Activated T-helper 2 cell treated with anti-CD3 and anti-CD28 coated beads, Interferon-gamma antibody, Interleukin-2, Interleukin-4, amounts not matched to agents 10 μg/mL and 5 μg/mL and 100 μg/mL, durations not matched to agents 14 hours and 24 hours and 36 hours (primary cell): ENCODE data around the gene TRIP13. TPM values are rescaled to one million over a fixed set of nuclear protein-coding genes. Genes with fewer than 3 reads are reported as not detected.
A peak's percentile ranks its signal among the peaks of the same experiment; 100 is the strongest.

Experiments
- DNase-seq: peaks from one replicate; pipeline ENCODE4 v3.0.0; 2021; ENCODE audit warnings: low spot score
- H3K27ac Mint-ChIP-seq: one replicate; pipeline ENCODE4 v1.8.0; 2021; ENCODE audit warnings: mixed read lengths
- H3K27me3 Mint-ChIP-seq: one replicate; pipeline ENCODE4 v1.8.0; 2021; ENCODE audit warnings: low read depth, mixed read lengths
- H3K36me3 Mint-ChIP-seq: one replicate; pipeline ENCODE4 v1.8.0; 2021; ENCODE audit warnings: low read depth, mixed read lengths
- H3K4me1 Mint-ChIP-seq: one replicate; pipeline ENCODE4 v1.8.0; 2021; ENCODE audit warnings: low read depth, mixed read lengths
- H3K4me3 Mint-ChIP-seq: one replicate; pipeline ENCODE4 v1.8.0; 2021; ENCODE audit warnings: low read depth, mild to moderate bottlenecking, moderate library complexity, mixed read lengths
- H3K9me3 Mint-ChIP-seq: one replicate; pipeline ENCODE4 v1.8.0; 2021; ENCODE audit warnings: mixed read lengths
- intact Hi-C: fragments of 100-400 bp; cut with micrococcal nuclease; formaldehyde crosslinking; loops from one replicate; pipeline ENCODE4 v1.15.1; 2023
- total RNA-seq: library from RNA; stranded (reverse); gene quantifications from 2 replicates; pipeline ENCODE4 v1.2.3, GENCODE V29; 2022

TRIP13 gene
- total RNA-seq, 1 donor from 2014 or later: 37.6 TPM

DNA sequence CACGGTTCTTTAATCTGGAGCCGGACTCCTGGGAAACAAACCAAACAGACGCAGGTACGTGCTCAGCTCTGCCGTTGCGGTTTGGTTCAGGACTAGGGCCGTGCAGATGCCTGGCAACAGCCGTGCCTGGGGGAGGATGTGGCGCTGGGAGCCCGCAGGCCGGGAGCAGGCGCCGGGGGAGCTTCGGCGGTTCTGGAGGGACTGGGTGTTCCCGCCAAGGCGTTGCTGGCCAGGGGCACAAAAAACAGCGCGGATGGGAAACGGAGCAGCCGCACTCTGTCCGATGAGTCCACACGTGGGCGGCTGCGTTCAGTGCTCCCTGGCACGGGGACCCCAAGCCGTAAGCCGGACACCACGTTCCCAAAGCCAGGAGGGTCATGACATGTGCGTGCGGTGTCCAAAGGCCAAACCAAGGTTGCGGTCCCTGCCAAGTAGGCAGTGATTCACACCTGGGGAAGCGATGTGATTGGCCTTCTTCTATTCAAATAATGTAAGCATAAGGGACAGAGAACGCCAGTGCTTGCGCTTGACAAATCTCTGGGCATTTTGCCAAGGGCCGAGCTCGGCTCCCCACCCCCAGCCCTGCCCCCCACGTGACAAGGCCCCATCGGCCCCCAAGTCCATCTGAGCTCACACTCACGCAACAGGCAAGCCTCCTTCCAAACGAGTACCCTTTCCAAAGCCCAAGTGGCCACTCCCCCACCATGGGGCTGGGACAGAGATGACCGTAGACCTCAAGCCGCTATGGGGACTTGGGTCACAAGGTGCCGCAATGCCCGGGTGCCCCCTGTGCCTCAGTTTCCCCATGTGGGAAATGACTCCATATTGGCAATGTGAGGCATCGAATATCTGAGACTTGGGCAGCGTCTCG lies 66.3 kb downstream of the TRIP13 start:
- intact Hi-C loops: no loop called here

DNA sequence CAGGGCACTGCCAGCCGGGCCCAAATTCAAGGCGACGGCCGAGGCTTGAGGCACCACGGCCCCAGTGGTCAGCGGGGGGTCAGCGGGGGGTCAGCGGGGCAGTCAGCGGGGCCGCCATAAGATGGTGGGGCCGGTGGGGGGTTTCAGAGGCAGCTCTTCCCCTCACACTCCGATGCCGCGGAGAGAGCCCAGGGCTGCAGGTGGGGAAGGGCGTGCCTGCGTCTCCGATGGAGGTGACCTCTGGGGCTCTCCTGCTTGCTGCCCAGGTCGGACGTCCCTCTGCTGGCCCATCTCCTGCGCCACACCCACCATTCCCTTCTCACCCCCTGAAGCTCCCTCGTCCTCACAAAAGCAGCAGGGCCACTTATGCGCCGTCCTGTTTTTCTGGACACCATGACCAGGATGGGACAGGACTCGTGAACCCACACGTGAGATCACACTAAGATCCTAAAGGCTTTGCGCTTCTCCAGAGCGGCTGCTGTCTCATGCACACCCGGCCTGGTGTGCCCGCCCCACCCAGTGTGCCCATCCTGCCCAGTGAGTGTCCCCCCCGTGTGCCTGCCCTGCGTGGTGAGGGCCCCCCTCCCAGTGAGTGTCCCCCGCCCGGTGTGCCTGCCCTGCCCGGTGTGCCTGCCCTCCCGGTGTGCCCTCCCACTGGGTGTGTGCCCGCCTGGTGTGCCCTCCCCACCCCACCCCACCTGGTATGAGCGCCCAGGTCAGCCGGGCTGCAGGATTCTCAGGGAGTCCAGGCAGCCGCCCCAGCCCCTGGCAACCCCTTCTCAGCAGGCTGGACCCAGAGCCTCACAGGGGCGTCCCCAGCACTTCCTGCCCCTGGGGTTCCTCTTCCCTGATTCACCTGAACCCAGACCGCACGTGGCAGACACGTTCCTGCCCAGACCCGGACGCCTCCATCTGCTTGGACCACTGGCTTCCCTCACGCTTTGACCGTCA lies 67.2 kb downstream of the TRIP13 start:
- peak overlapping the region; percentile 26 for H3K27ac Mint-ChIP-seq
- H3K27me3 Mint-ChIP-seq: peaks cover 4% of the 10 kb centered on the region
- no peaks in the 10 kb centered on the region for H3K9me3 Mint-ChIP-seq
- DNase-seq: no peak
- H3K4me1 Mint-ChIP-seq: peaks cover 64% of the 10 kb centered on the region
- peak overlapping the region; percentile 1 for H3K4me3 Mint-ChIP-seq
- no peaks in the 10 kb centered on the region for H3K36me3 Mint-ChIP-seq
- intact Hi-C loops: no loop called here

More for the DNA sequence above, 66.3 kb downstream of the TRIP13 start:
- Mint-ChIP-seq H3K4me3 (no peak overlapping the region), H3K27ac (no peak overlapping the region), H3K27me3 (peaks cover 4% of the 10 kb centered on the region), H3K9me3 (no peaks in the 10 kb centered on the region), H3K4me1 (peaks cover 56% of the 10 kb centered on the region), H3K36me3 (no peaks in the 10 kb centered on the region)
- no peak for DNase-seq

- no peaks in the 10 kb centered on the region for H3K9me3 Mint-ChIP-seq
- intact Hi-C loops: no loop called here
- no peaks in the 10 kb centered on the region for H3K27me3 Mint-ChIP-seq
- no peak for DNase-seq
- H3K27ac Mint-ChIP-seq: peak overlapping the region; percentile 26
- H3K4me1 Mint-ChIP-seq: peaks cover 65% of the 10 kb centered on the region
- peak overlapping the region; percentile 1 for H3K4me3 Mint-ChIP-seq
- no peaks in the 10 kb centered on the region for H3K36me3 Mint-ChIP-seq
Measured at GRCh38 chr5:960551-960950, 67.9 kb downstream of the TRIP13 start.

DNA sequence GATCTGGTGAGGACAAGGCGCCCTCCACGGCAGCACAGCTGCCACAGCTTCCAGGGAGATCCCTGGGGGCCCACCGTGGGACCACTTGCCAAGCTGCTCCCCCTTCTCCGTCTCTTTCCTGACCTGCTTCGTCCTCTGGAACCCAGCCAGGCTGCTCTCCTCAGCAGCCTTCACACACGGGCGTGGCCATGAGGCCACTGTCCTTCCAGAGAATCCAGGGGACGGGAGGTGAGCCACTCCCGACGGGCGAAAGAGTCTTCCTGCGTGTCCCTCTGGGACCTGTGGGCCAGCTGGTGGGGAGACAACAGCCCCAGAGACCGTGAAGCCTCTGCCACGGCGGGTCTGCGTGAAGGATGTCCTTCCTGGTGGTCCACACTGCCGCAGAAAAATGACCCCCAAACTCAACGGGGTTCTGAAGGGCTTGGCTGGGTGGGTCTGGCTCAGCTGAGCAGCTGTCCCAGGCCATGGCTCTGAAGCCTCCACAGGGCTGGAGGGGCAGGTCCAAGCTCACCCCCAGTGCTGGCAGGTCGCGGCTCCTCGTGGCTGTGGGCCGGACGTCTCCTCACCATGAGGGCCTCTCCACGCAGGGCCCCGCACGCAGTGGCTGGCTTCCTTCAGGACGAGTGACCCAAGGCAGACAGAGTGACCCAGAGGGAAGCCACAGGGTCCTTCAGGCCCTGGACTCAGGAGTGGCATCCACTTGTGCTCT lies 68.5 kb downstream of the TRIP13 start:
- no peak for DNase-seq
- intact Hi-C loops: no loop called here
- Mint-ChIP-seq H3K4me3 (no peak overlapping the region), H3K36me3 (peaks cover 5% of the 10 kb centered on the region), H3K4me1 (peaks cover 65% of the 10 kb centered on the region), H3K27ac (peak overlapping the region; percentile 12), H3K27me3 (no peaks in the 10 kb centered on the region), H3K9me3 (no peaks in the 10 kb centered on the region)

DNA sequence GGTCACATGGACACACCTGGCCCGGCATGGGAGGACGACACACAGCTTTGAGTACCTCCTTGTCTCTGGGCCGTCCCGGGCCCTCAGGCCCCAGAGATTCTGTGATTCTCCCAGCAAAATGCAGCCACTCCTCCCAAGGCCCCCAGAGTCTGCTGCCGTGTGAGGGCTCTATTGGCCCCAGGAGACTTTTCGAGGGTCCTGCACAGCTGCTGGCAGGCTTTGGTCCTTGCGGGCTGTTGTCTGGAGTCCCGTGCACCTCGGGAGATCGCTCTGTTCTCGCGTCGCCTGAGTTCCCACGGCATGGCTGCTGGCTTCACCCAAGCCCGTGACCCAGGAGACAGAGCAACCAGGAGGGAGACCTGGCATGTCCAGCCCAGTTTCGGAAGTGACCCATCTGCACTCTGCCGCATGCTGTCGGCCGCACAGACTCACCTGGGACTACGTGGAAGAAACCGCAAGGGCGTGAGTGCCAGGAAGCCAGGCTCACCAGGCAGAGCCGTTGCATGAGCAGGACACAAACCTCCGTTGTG lies 69.1 kb downstream of the TRIP13 start:
- Mint-ChIP-seq H3K9me3 (peaks cover 1% of the 10 kb centered on the region), H3K36me3 (peaks cover 8% of the 10 kb centered on the region), H3K27me3 (no peaks in the 10 kb centered on the region), H3K4me1 (peaks cover 62% of the 10 kb centered on the region), H3K4me3 (no peak overlapping the region), H3K27ac (peak overlapping the region; percentile 35)
- intact Hi-C loops: no loop called here
- no peak for DNase-seq

GRCh38 chr5:962386-962785 lies 69.7 kb downstream of the TRIP13 start:
- Mint-ChIP-seq H3K4me1 (peaks cover 58% of the 10 kb centered on the region), H3K27ac (peak overlapping the region; percentile 97)

GRCh38 chr5:962801-963200 lies 70.1 kb downstream of the TRIP13 start:
- Mint-ChIP-seq H3K4me1 (peaks cover 54% of the 10 kb centered on the region), H3K27me3 (peaks cover 1% of the 10 kb centered on the region), H3K27ac (peak overlapping the region; percentile 97), H3K36me3 (peaks cover 17% of the 10 kb centered on the region), H3K9me3 (peaks cover 4% of the 10 kb centered on the region), H3K4me3 (no peak overlapping the region)
- intact Hi-C loops: no loop called here
- DNase-seq: no peak

More at GRCh38 chr5:962386-962785, 69.7 kb downstream of the TRIP13 start:
- DNase-seq: no peak
- intact Hi-C loops: no loop called here
- no peaks in the 10 kb centered on the region for H3K27me3 Mint-ChIP-seq
- H3K4me3 Mint-ChIP-seq: no peak overlapping the region
- H3K36me3 Mint-ChIP-seq: peaks cover 13% of the 10 kb centered on the region
- peaks cover 4% of the 10 kb centered on the region for H3K9me3 Mint-ChIP-seq

DNA sequence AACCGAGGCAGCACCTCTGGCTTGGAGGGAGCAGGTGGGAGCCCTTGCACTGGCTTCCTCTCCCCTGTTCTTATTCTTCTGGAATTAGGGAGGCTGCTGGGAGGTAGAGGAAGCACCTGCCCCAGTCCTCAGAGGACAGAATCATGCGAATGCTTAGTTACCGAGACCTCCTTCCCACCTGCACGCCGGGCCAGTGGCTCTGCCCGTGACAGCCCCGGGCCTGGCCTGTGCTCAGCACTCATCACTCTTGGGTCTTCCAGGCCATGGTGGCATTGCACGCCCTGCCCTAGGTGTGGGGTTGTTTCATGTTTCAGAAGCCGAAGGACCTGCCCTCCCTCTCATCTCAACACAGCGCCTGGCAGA lies 70.6 kb downstream of the TRIP13 start:
- peak overlapping the region; percentile 75 for H3K4me3 Mint-ChIP-seq
- H3K9me3 Mint-ChIP-seq: peaks cover 6% of the 10 kb centered on the region
- peaks cover 1% of the 10 kb centered on the region for H3K27me3 Mint-ChIP-seq
- intact Hi-C loops: no loop called here
- no peak for DNase-seq
- H3K4me1 Mint-ChIP-seq: peaks cover 52% of the 10 kb centered on the region
- H3K27ac Mint-ChIP-seq: peak overlapping the region; percentile 97
- peaks cover 21% of the 10 kb centered on the region for H3K36me3 Mint-ChIP-seq

- Mint-ChIP-seq H3K36me3 (peaks cover 26% of the 10 kb centered on the region), H3K27me3 (peaks cover 1% of the 10 kb centered on the region), H3K27ac (peak overlapping the region; percentile 97), H3K9me3 (peaks cover 12% of the 10 kb centered on the region), H3K4me1 (peaks cover 57% of the 10 kb centered on the region), H3K4me3 (peak overlapping the region; percentile 75)
- intact Hi-C loops: loop anchor here (2.0 kb wide), 1 partner anchor 47 kb away; no protein-coding TSS in a partner anchor
- peak; percentile 82 for DNase-seq
Measured at GRCh38 chr5:963673-964531, 71.2 kb downstream of the TRIP13 start.

GRCh38 chr5:964821-965220 lies 72.1 kb downstream of the TRIP13 start:
- Mint-ChIP-seq H3K9me3 (peaks cover 21% of the 10 kb centered on the region), H3K4me3 (peak overlapping the region; percentile 75), H3K27ac (peak overlapping the region; percentile 97), H3K4me1 (peaks cover 65% of the 10 kb centered on the region), H3K27me3 (peaks cover 8% of the 10 kb centered on the region), H3K36me3 (peaks cover 35% of the 10 kb centered on the region)
- DNase-seq: no peak
- intact Hi-C loops: loop anchor here (2.0 kb wide), 1 partner anchor 46 kb away; no protein-coding TSS in a partner anchor

DNA sequence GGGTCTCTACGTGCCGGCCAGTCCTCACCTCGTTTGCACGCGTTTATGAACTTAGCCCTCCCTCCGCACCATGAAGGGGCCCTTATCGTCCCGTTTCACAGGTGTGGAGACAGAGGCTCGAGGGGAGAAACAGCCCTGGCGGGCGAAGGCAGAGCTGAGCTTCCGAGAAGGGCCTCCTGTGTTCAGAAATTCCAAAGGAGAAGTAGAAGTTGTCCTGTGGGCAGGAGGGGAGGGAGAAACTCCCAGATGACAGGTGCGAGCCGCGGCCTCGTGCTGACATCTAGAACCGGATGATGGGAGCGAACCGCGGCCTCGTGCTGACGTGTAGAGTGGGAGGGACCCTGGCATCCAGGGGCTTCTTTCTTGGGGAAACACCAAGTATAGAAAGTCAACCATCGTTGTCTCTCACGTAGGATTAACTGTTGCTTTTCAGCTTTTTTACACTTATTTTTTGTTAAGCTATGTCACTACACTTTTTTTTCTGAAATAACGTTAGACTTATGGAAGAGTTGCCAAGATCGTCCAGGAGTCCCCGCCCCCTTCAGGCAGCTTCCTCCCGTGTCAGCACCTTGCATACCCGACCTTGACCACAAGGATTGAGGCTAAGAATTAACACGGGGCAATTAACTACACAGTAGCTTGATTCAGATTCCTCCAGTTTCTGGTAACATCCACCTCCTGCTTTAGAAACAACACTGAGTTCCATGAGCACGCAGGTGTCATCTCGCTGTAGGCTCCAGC lies 73.1 kb downstream of the TRIP13 start:
- no peak overlapping the region for H3K4me3 Mint-ChIP-seq
- peaks cover 9% of the 10 kb centered on the region for H3K27me3 Mint-ChIP-seq
- H3K27ac Mint-ChIP-seq: peak overlapping the region; percentile 97
- intact Hi-C loops: loop anchor here (2.0 kb wide), 1 partner anchor 45 kb away; no protein-coding TSS in a partner anchor
- peaks cover 60% of the 10 kb centered on the region for H3K4me1 Mint-ChIP-seq
- no peak for DNase-seq
- peaks cover 35% of the 10 kb centered on the region for H3K36me3 Mint-ChIP-seq
- H3K9me3 Mint-ChIP-seq: peaks cover 22% of the 10 kb centered on the region
